ENCODE results near the gene ACCS.

DNA sequence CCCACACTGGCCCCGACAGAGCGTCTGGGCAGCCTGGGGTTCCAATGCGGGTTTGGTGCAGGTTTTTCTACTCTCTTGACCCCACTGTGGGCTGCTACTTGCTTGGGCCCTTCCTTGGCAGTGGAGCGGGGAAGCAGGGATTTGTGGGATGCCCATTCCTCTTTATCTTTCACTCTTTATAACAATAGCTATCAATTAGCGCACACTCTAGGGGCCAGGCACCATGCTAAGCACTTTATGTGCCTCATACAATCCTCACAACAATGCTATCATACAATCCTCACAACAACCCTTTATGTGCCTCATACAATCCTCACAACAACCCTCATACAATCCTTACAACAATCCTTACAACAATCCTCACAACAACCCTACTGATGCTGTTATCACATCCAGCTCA is 12.7 kb downstream of the ACCS start:
- TF ChIP-seq POLR2A (IDR thresholded peaks at IDR 0.05) (no peak), CTCF (IDR thresholded peaks at IDR 0.05 in 4 of 5, conservative IDR thresholded peaks at IDR 0.05 in 1 of 5) (no peak)
